Measurements from ENCODE around the gene LMNA. TPM values are rescaled to one million over a fixed set of nuclear protein-coding genes. Genes with fewer than 3 reads are reported as not detected.

LMNA gene
- total RNA-seq, 1 donor = 854 TPM

DNA sequence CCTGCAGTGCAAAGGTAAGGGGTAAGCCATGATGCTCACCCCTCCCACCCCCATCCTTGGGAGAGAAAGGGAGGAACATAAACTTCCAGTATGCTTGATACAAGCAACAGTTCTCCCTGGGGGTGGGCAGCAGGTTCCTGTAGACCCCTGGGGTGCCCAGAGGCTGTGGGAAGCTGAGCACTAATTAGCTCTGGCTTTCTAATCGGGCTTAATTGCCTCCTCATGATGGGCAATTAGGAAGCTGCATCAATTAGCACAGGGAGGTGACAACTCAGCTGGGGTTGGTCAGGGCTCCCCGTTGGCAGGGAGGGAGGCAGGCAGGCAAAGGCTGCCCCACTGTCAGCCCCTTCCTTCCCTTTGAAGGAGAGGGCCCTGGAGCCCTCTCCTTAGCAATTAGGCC is 15.7 kb upstream of the LMNA start:
- Histone ChIP-seq H2AFZ (ENCODE audit: low read length) (no peak overlapping the region), H3K27ac (ENCODE audit: low read depth, low read length) (no peak overlapping the region), H3K36me3 (ENCODE audit: insufficient read depth, low read length) (no peaks in the 10 kb centered on the region), H3K9me3 (ENCODE audit: low read depth, low read length) (no peaks in the 10 kb centered on the region), H4K20me1 (ENCODE audit: insufficient read depth, low read length) (no peaks in the 10 kb centered on the region), H3K27me3 (ENCODE audit: insufficient read depth, low read length) (no peaks in the 10 kb centered on the region), H3K4me3 (ENCODE audit: insufficient read depth, low read length) (no peak overlapping the region), H3K4me2 (ENCODE audit: insufficient read depth, low read length) (no peak overlapping the region), H3K4me1 (ENCODE audit: insufficient read depth, low read length) (peaks cover 47% of the 10 kb centered on the region), H3K79me2 (ENCODE audit: insufficient read depth, low read length) (peaks cover 11% of the 10 kb centered on the region)
- DNase-seq (ENCODE audit: insufficient read length, low spot score, missing footprints) = no peak
- TF ChIP-seq, protein P1, sequence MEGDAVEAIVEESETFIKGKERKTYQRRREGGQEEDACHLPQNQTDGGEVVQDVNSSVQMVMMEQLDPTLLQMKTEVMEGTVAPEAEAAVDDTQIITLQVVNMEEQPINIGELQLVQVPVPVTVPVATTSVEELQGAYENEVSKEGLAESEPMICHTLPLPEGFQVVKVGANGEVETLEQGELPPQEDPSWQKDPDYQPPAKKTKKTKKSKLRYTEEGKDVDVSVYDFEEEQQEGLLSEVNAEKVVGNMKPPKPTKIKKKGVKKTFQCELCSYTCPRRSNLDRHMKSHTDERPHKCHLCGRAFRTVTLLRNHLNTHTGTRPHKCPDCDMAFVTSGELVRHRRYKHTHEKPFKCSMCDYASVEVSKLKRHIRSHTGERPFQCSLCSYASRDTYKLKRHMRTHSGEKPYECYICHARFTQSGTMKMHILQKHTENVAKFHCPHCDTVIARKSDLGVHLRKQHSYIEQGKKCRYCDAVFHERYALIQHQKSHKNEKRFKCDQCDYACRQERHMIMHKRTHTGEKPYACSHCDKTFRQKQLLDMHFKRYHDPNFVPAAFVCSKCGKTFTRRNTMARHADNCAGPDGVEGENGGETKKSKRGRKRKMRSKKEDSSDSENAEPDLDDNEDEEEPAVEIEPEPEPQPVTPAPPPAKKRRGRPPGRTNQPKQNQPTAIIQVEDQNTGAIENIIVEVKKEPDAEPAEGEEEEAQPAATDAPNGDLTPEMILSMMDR (IDR thresholded peaks at IDR 0.05; ENCODE audit: extremely low read depth, low read depth, low read length) = no peak

DNA sequence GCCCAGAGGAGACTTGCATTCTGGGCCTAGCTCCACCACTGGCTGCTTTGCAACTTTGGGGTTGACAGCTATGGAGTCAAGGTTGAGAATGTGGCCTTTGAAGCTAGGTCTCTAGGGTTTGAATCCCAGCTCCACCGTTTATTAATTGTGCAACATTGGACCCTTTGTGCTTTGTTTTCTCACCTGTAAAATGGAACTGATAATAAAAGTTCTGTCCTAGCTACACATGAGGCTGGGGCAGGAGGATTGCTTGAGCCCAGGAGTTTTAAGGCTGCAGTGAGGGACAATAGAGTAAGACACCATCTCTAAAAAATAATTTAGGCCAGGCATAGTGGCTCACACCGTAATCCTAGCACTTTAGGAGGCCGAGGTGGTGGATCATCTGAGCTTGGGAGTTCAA is 15.2 kb upstream of the LMNA start:
- peaks cover 11% of the 10 kb centered on the region for H3K79me2 ChIP-seq (ENCODE audit: insufficient read depth, low read length)

DNA sequence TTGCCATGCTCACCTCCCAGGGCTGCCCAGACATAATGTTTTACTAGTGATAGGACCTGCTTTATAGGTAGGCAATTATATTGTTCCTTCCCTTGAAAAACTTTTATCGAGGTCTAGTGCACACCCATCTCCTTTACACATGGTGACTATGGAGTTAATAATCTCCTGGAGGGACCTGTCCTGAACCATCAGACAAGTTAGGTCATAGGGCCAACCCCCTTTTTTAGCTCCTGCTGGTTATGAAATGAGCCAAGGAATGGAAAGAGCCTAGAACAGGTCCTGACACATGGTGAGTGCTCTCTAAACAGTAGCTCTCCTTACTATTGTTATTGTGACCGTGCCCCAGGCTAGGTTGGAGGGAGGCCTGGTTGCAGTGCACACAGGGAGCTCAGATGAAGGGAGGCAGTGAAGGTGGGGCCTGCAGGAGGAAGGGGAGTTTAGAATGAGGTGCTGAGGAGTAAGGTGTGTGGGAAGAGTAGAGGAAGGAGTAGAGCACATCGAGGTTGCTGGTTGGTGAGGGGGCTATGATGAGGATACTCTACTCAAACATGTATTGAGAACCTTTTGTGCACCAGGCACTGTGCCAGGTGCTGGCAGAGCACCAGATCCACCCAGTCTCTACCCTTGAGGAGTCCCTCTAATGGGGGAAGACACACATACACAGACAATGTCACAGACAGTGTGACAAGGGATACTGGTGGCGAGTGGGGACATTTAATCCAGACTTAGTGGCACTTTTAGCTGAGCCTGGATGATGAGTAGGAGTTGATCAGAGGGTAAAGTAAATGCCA is 14.1 kb upstream of the LMNA start:
- Histone ChIP-seq H2AFZ (ENCODE audit: low read length) (no peak overlapping the region), H3K4me3 (ENCODE audit: insufficient read depth, low read length) (no peak overlapping the region), H3K79me2 (ENCODE audit: insufficient read depth, low read length) (peaks cover 21% of the 10 kb centered on the region), H4K20me1 (ENCODE audit: insufficient read depth, low read length) (no peaks in the 10 kb centered on the region), H3K4me1 (ENCODE audit: insufficient read depth, low read length) (peaks cover 63% of the 10 kb centered on the region), H3K27me3 (ENCODE audit: insufficient read depth, low read length) (no peaks in the 10 kb centered on the region), H3K4me2 (ENCODE audit: insufficient read depth, low read length) (no peak overlapping the region), H3K9me3 (ENCODE audit: low read depth, low read length) (no peaks in the 10 kb centered on the region), H3K27ac (ENCODE audit: low read depth, low read length) (peak overlapping the region; percentile 20), H3K36me3 (ENCODE audit: insufficient read depth, low read length) (no peaks in the 10 kb centered on the region)
- DNase-seq (ENCODE audit: insufficient read length, low spot score, missing footprints) = no peak
- TF ChIP-seq, protein P1 (IDR thresholded peaks at IDR 0.05; ENCODE audit: extremely low read depth, low read depth, low read length) = no peak

More for the DNA sequence above, 15.2 kb upstream of the LMNA start:
- Histone ChIP-seq H3K9me3 (ENCODE audit: low read depth, low read length) (no peaks in the 10 kb centered on the region), H3K36me3 (ENCODE audit: insufficient read depth, low read length) (no peaks in the 10 kb centered on the region), H3K4me1 (ENCODE audit: insufficient read depth, low read length) (peaks cover 52% of the 10 kb centered on the region), H3K27ac (ENCODE audit: low read depth, low read length) (no peak overlapping the region), H3K4me3 (ENCODE audit: insufficient read depth, low read length) (no peak overlapping the region), H3K27me3 (ENCODE audit: insufficient read depth, low read length) (no peaks in the 10 kb centered on the region), H3K4me2 (ENCODE audit: insufficient read depth, low read length) (no peak overlapping the region), H2AFZ (ENCODE audit: low read length) (no peak overlapping the region), H4K20me1 (ENCODE audit: insufficient read depth, low read length) (no peaks in the 10 kb centered on the region)
- DNase-seq (ENCODE audit: insufficient read length, low spot score, missing footprints) = no peak
- TF ChIP-seq, protein P1 (IDR thresholded peaks at IDR 0.05; ENCODE audit: extremely low read depth, low read depth, low read length) = no peak

DNA sequence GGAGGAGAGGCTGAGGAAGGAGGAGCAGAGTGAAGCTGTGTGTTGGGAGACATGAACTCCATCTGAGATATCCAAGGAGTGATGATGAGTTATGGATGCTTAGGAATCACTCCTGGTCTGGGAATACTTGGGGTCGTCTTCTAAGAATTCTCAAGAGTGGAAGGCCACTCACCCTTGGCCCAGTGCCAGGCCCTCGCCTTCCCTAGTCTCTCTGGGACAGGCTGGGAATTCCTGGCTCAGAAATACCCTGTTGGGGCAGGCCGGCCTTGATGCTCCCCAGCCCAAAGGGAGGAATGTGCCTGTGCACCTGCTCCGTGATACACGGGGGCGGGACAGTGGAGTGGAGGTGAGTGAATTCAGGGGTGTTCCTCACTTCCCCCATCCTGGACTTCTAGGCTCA is 12.6 kb upstream of the LMNA start:
- Histone ChIP-seq H3K36me3 (ENCODE audit: insufficient read depth, low read length) (no peaks in the 10 kb centered on the region), H3K9me3 (ENCODE audit: low read depth, low read length) (no peaks in the 10 kb centered on the region), H3K27me3 (ENCODE audit: insufficient read depth, low read length) (no peaks in the 10 kb centered on the region), H3K27ac (ENCODE audit: low read depth, low read length) (peak overlapping the region; percentile 97), H4K20me1 (ENCODE audit: insufficient read depth, low read length) (no peaks in the 10 kb centered on the region), H3K4me1 (ENCODE audit: insufficient read depth, low read length) (peaks cover 63% of the 10 kb centered on the region), H3K4me3 (ENCODE audit: insufficient read depth, low read length) (no peak overlapping the region), H3K4me2 (ENCODE audit: insufficient read depth, low read length) (no peak overlapping the region), H3K79me2 (ENCODE audit: insufficient read depth, low read length) (peaks cover 17% of the 10 kb centered on the region), H2AFZ (ENCODE audit: low read length) (no peak overlapping the region)
- TF ChIP-seq, protein P1 (IDR thresholded peaks at IDR 0.05; ENCODE audit: extremely low read depth, low read depth, low read length) = no peak
- no peak for DNase-seq (ENCODE audit: insufficient read length, low spot score, missing footprints)
